HFFc6 (cell line): Measurements from ENCODE around the gene CHST12. TPM values are rescaled to one million over a fixed set of nuclear protein-coding genes. Genes with fewer than 3 reads are reported as not detected.
A peak's percentile ranks its signal among the peaks of the same experiment; 100 is the strongest.
"Not testable (repeated sequence)": the region's sequence is repeated elsewhere in the genome, so short reads cannot be mapped to it uniquely, and the experiment has no call there.

Experiments used
- DNase-seq: peaks from one replicate; pipeline ENCODE4 v3.0.0-alpha.2; 2018
- H3K27ac Mint-ChIP-seq: 2 replicates; pipeline ENCODE4 v1.8.0; 2020; ENCODE audit warnings: mild to moderate bottlenecking, mixed read lengths
- H3K27me3 Mint-ChIP-seq: 2 replicates; pipeline ENCODE4 v1.8.0; 2021; ENCODE audit warnings: mild to moderate bottlenecking, moderate library complexity, mixed read lengths; ENCODE audit not compliant: insufficient read depth
- H3K36me3 Mint-ChIP-seq: 2 replicates; pipeline ENCODE4 v1.8.0; 2021; ENCODE audit warnings: low read depth, mixed read lengths
- H3K4me1 Mint-ChIP-seq: 2 replicates; pipeline ENCODE4 v1.8.0; 2020; ENCODE audit warnings: low read depth, mixed read lengths
- H3K4me3 Mint-ChIP-seq: 2 replicates; pipeline ENCODE4 v1.8.0; 2020; ENCODE audit warnings: mild to moderate bottlenecking, moderate library complexity, mixed read lengths
- H3K9me3 Mint-ChIP-seq: 2 replicates; pipeline ENCODE4 v1.8.0; 2020; ENCODE audit warnings: mild to moderate bottlenecking, mixed read lengths
- total RNA-seq, 6 experiments: library from RNA; stranded (reverse); fragmentation: NEBNext Ultra II Directional; extraction: Animal tissue kit (Norgen Biotek cat#: 25700); gene quantifications; 2 replicates in 1 of 6; 3 replicates in 5 of 6; pipeline ENCODE4 v1.2.3, GENCODE V29; 2021
- TF ChIP-seq, protein P1 (sequence below): fragments of 200-600 bp; sonication (generic); IDR thresholded peaks from 2 replicates; pipeline ENCODE4 v1.5.0; 2021; ENCODE audit warnings: antibody characterized with exemption, mild to moderate bottlenecking

The CHST12 gene
- total RNA-seq, 6 experiments from 2014 or later = 25.7 to 31.4 (median 27.2) TPM

DNA sequence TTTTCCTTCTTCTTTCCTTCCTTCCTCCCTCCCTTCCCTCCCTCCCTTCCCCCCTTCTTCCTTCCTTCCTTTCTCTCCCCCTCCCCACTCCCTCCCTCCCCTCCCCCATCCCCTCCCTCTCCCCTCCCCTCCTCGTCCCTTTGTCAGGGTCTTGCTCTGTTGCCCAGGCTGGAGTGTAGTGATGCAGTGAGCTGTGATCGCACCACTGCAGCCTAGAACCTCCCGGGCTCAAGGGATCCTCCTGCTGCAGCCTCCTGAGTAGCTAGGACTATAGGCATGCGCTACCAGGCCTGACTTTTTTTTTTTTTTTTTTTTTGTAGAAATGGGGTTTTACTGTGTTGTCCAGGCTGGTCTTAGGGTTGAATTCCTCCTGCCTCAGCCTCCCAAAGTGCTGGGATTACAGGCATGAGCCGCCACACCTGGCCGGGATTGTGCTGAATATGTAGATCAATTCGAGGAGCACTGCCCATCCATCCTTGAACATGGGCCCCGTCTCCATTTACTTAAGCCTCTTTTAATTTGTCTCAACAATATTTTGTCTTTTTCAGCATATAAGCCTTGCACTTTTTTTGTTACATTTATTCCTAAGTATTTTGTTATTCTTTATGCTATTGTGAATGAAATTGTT lies 49.3 kb downstream of the CHST12 start:
- TF ChIP-seq, protein P1, sequence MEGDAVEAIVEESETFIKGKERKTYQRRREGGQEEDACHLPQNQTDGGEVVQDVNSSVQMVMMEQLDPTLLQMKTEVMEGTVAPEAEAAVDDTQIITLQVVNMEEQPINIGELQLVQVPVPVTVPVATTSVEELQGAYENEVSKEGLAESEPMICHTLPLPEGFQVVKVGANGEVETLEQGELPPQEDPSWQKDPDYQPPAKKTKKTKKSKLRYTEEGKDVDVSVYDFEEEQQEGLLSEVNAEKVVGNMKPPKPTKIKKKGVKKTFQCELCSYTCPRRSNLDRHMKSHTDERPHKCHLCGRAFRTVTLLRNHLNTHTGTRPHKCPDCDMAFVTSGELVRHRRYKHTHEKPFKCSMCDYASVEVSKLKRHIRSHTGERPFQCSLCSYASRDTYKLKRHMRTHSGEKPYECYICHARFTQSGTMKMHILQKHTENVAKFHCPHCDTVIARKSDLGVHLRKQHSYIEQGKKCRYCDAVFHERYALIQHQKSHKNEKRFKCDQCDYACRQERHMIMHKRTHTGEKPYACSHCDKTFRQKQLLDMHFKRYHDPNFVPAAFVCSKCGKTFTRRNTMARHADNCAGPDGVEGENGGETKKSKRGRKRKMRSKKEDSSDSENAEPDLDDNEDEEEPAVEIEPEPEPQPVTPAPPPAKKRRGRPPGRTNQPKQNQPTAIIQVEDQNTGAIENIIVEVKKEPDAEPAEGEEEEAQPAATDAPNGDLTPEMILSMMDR = no peak
- no peaks in the 10 kb centered on the region; the same call in 1 of the 2 replicates for H3K36me3 Mint-ChIP-seq
- no peak for DNase-seq
- peaks cover 4% of the 10 kb centered on the region; the same call in 1 of the 2 replicates for H3K27me3 Mint-ChIP-seq
- peaks cover 7% of the 10 kb centered on the region; the same call in 1 of the 2 replicates for H3K9me3 Mint-ChIP-seq
- H3K27ac Mint-ChIP-seq = no peak overlapping the region
- no peak overlapping the region for H3K4me3 Mint-ChIP-seq
- H3K4me1 Mint-ChIP-seq = peaks cover 6% of the 10 kb centered on the region; the same call in 1 of the 2 replicates

DNA sequence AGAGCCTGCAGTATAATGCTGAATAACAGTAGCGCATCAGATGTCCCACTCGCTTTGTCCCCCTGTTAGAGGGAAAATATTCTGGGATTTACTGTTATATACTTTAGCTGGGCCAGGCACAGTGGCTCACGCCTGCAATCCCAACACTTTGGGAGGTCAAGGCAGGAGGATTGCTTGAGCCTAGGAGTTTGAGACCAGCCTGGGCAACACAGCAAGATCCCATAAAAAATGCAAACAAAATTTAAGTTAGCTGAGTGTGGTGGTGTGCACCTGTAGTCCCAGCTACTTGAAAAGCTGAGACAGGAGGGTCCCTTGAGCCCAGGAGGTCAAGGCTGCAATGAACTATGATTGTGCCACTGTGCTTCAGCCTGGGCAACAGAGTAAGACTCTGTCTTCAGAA lies 50.4 kb downstream of the CHST12 start:
- H3K36me3 Mint-ChIP-seq, H3K4me3 Mint-ChIP-seq, H3K9me3 Mint-ChIP-seq, H3K4me1 Mint-ChIP-seq, H3K27ac Mint-ChIP-seq, DNase-seq, H3K27me3 Mint-ChIP-seq: not testable (repeated sequence)

DNA sequence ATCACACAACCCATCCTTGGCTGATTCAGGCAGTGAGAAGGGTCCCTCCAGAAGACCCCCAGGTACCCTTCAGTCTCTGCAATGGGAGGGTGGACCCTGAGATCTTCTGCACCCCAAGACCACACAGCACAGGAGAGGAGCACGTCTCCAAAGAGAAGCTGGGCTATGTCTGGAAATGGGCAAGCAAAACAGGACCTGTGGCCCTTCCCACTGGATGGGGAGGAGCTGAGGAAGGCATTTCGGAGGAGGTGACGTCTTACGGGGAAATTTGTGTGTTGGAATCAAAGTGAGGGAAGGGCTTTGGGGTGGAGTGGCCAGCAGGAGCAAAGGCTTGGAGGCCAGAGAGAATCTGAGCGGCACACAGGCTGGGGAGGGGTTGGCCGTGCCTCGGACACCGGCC lies 56.3 kb downstream of the CHST12 start:
- H3K27ac Mint-ChIP-seq = peak overlapping the region; percentile 48; the same call in 1 of the 2 replicates
- H3K4me3 Mint-ChIP-seq = no peak overlapping the region
- H3K27me3 Mint-ChIP-seq = peaks cover 4% of the 10 kb centered on the region; the same call in 1 of the 2 replicates
- no peak for DNase-seq
- no peaks in the 10 kb centered on the region; the same call in 1 of the 2 replicates for H3K36me3 Mint-ChIP-seq
- H3K9me3 Mint-ChIP-seq = peaks cover 7% of the 10 kb centered on the region; the same call in 1 of the 2 replicates
- H3K4me1 Mint-ChIP-seq = peaks cover 19% of the 10 kb centered on the region
- TF ChIP-seq, protein P1 = no peak

DNA sequence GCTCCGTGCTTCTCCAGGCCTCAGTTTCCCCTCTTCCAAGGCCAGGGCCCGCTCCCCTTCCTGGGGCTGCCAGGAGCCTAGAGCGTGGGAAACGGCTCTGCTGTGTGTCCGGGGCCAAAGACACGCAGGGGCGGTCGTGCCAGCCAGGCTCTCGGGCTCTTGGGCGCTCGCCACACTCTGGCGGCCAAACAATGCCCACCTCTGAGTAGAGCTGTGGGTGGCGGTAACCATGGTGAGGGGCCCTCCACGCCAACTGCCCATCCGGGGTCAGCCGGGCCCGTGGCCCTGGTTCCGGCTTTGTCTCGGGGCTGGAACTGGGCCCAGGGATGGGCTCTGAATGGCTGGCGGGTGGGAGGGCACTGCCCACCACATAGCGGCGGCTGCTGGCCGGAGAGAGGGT lies 56.8 kb downstream of the CHST12 start:
- DNase-seq = no peak
- Mint-ChIP-seq H3K27me3 (peaks cover 5% of the 10 kb centered on the region; the same call in 1 of the 2 replicates), H3K27ac (no peak overlapping the region), H3K4me3 (no peak overlapping the region), H3K36me3 (no peaks in the 10 kb centered on the region; the same call in 1 of the 2 replicates), H3K4me1 (peaks cover 19% of the 10 kb centered on the region), H3K9me3 (peaks cover 5% of the 10 kb centered on the region; the same call in 1 of the 2 replicates)
- TF ChIP-seq, protein P1 = no peak

DNA sequence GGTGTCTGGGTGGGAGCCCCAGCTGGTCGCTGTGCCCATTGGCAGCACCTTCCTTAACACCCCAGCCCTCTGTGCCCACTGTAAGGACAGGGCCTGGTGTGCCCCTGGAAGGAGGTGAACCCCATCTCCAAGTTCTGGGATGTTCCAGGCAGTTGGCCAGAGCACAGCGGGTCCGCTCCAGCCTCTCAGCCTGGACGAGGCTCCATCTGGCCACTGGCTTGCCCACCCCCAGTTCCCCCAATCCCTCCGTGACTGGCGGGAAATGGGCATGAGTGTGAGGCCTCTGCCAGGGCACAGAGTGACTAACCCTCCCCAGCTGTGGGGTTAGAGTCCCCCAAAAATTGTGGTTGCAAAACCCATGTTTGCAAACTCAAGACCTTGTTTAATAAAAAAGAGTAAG lies 57.2 kb downstream of the CHST12 start:
- no peak overlapping the region for H3K4me3 Mint-ChIP-seq
- no peaks in the 10 kb centered on the region for H3K36me3 Mint-ChIP-seq
- DNase-seq = no peak
- H3K4me1 Mint-ChIP-seq = peaks cover 19% of the 10 kb centered on the region
- H3K9me3 Mint-ChIP-seq = peaks cover under 1% of the 10 kb centered on the region; the same call in 1 of the 2 replicates
- TF ChIP-seq, protein P1 = no peak
- H3K27ac Mint-ChIP-seq = no peak overlapping the region
- peaks cover 6% of the 10 kb centered on the region; the same call in 1 of the 2 replicates for H3K27me3 Mint-ChIP-seq

DNA sequence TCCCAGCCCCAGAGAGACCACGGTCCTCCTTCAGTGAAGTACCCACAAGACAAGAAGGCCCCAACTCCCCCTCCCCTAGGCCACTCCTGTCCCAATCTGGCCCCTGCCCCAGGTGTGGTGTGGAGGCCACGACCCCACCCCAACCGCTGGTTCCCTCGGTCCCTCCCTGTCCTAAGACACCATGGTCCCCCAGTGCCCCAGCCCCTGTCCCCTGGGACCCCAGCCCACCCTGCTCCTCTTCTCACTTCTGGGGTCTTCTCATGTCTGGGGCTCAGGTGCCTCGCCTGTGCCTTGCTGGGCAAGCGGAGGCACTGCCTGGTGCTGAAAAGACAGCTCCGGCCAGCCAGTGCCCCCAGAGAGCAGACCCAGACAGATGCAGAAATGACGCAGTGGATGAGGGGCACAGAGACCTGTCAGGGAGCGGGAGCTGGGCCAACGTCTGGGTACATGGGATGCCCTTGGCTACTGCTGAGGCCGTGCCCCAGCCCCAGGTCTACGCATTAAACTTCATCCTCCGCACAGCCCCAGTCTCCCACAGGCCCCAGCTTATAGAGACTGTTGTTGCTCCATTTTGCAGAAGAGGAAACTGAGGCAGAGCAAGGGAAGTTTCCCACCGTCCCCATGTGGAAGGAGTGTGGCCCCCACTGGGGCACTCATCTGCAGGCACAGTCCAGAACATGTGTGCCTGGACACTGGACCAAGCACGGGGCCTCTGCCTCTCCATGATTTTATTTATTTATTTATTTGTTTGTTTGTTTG lies 58.0 kb downstream of the CHST12 start:
- H3K9me3 Mint-ChIP-seq = no peaks in the 10 kb centered on the region
- peaks cover 12% of the 10 kb centered on the region; the same call in 1 of the 2 replicates for H3K27me3 Mint-ChIP-seq
- no peak for DNase-seq
- peaks cover 18% of the 10 kb centered on the region for H3K4me1 Mint-ChIP-seq
- no peaks in the 10 kb centered on the region for H3K36me3 Mint-ChIP-seq
- no peak overlapping the region for H3K27ac Mint-ChIP-seq
- TF ChIP-seq, protein P1 = no peak
- H3K4me3 Mint-ChIP-seq = no peak overlapping the region
